HG03108 (cell line): ENCODE measurements around the gene ELOVL6.
"Not testable (repeated sequence)": the region's sequence is repeated elsewhere in the genome, so short reads cannot be mapped to it uniquely, and the experiment has no call there.

ENCODE experiments used
- ATAC-seq: cut with Tn5 transposase; IDR thresholded peaks from one replicate; pipeline ENCODE4 v1.9.1; 2021; ENCODE audit warnings: moderate library complexity; ENCODE audit not compliant: unreplicated experiment

The ELOVL6 gene

DNA sequence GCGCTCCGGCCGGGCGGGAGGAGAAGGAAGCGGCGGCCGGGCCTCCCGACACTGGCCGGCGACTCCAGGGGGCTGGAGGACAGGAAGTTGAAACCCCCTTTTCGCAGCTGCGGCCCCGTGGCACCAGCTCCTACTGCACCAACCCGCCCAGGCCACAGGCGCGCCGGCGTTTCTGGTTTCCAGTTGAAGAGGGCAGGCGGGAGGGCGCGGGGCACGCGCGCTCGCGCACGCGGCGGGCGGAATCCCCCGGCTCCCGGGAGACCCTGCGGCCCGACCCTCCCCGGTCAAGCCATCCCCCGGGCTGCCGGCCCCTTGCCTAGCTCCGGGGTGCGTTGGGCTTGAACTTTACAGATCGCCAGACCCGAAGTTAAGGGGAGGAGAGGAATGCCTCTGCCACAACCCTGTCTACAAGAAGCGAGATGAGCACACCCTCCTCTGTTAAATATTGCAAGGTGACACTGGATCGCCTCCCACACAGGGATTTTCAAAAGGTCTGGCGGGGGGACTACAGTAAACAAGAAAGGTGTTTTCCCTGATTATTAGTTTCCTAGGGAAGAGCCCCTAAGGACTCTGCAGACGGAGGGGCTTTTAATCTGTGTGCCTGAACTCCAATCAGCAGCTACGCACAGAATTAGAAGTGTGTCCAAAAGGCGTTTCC lies 1.4 kb downstream of the ELOVL6 start:
- peak; percentile 18 for ATAC-seq

DNA sequence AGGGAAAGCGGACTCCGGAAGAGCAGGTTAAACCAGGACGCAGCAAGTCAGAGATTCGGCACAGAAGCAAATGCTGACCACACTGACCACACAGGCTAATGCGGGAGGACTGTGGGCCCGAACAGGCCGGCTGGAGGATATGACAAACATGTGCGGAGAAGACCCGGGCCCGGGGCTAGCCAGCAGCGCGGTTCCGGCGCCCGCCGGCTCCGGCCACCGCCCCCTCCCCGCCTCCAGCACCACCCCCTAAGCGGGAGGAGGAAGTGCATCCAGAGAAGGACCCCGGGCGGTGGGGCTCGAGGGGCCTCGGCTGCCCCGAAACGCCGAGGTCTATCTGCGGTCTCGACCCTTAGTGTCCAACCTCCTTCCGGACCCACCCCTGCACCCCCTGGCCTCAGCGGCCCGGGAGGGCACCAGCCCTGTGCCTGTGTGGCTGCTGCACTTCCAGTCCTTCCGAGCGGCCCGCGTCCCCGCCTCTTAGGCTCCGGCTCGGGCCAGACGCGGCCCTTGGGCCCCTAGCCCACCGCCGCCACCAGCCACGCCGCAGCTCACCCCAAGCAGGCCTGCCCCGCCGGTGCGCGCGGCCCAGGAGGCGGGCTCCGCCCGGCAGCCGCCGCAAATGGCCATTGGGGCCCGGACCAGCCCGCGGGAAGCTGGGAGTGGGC lies 2.1 kb downstream of the ELOVL6 start:
- ATAC-seq: peak; percentile 24

DNA sequence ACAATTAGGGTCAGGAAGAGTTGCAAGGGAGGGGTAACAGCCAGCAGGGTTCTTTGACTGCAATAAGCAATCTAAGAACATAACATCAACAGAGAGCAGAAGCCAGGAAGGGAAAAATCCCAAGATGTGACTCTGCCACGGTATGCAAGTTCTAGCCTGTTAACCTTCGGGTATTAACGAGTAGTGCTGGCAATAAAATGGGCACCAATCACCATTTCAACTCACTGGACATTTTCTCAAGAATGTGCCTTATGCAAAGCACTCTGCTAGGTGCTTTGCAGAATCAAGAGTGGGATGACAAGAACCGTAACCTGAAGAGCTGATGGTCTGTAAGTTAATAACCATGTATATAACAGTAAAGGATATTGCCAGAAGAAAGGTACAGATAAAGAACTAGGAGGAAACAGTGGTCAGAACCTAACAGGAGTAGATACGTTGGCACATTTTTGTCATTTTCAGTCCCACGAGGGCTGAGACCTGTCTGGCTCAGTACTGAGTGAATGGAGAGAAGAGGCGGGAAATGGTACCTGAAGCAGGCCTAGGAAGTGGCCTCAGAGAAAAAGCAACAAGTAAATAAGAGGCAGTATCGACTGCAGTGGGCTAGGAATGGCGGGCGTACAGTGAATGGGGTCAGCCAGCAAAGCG lies 2.7 kb downstream of the ELOVL6 start:
- ATAC-seq: peak; percentile 4

DNA sequence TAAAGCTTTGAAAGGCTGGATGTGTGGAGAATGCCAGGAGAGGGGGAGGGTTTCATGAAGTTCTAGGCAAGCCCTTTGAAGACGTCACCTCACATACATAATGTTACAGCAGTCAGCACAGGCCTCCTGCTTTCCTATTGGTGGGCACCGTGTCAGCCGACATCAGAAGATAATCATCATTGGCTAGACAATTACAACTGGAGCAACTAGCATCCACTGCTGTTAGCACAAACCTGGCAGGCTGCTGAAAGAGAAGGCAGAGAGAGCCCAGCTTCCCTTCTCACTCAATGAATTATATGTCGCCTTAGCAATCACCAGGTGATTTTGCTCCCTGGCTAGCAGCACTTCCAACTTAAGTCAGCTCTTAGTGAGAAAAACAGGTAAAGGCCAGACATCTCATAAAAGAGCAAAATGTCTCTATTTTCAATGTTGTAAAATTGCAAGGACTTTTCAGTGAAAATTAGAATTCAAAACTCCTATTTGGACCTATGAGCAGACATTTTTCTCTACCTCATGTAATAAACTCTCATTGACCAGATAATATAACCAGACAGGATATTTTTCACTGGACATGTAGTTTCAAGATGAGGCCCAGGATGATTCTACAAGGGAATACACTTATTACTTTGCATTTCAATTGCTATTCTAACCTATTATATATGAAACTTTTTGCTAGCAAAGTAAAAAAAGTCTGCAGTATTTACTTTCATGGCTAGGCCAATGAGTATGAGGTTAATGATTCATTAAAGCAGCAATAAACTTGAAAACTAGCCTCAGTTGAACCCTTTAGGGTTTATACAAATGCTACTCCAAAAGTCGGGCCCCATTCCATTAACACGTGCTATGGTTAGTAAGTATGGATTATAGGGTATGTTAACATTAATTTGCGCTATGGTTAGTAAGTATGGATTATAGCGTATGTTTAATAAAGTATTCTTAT lies 4.3 kb downstream of the ELOVL6 start:
- ATAC-seq: peak; percentile 64

DNA sequence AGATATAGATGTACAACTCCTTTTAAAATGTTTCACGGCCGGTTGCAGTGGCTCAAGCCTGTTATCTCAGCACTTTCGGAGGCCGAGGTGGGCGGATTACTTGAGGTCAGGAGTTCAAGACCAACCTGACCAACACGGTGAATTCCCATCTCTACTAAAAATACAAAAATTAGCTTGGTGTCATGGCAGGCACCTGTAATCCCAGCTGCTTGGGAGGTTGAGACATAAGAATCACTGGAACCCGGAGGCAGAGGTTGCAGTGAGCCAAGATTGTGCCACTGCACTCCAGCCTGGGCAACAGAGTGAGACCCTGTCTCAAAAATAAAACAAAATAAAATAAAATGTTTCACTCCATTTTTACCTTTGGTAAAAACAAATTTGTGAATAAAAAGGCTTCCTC lies 5.1 kb downstream of the ELOVL6 start:
- ATAC-seq: not testable (repeated sequence)

DNA sequence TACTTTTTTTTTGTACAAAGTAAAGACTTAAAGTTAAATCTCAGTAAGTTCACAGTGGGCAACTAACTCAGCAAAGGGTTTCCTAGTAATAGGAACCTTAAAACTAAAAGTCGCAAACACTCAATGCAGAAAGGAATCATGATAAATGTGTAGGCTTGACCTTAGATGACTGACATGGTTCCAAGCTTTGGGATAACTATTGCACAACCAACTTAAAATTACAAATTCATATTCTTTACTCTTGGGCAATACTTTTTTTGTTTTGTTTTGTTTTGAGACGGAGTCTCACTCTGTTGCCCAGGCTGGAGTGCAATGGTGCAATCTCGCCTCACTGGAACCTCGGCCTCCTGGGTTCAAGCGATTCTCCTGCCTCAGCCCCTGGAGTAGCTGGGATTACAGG lies 8.2 kb downstream of the ELOVL6 start:
- ATAC-seq: no peak

DNA sequence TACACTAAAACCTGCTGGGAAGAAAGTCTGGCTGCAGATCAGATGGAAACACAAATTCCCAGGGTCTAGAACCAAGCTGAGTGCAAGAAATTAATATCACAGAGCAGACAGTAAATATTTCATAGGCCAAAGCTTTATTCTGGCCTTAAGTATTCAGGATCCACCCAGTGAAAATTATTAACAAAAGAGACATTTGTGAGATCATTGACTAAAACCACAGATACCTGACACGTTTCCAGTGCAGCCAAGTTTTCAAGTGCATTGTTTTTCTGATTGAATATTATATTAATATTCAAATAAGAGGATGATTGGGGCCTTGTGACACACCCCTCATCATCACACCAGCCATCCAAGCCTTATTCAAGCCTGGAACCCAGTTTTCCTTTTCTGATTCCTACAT lies 10.3 kb downstream of the ELOVL6 start:
- ATAC-seq: peak; percentile 63

DNA sequence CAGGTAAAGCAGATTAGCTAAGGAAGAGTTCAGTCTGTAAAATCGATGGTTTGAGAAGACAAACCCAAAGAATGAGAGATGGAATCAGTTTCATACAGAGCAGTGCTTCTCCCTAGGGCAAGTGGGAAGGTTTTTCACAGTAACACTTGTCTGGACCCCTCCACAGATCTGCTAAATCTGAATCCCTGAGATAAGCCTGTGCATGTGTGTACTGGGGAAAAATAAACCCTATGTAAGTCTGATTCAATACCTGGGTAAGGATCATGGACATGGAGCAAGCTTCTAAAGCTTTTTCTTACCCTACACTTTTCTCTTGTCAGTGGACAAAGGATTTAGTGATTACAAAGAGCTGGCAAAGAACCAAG lies 13.6 kb downstream of the ELOVL6 start:
- ATAC-seq: no peak

DNA sequence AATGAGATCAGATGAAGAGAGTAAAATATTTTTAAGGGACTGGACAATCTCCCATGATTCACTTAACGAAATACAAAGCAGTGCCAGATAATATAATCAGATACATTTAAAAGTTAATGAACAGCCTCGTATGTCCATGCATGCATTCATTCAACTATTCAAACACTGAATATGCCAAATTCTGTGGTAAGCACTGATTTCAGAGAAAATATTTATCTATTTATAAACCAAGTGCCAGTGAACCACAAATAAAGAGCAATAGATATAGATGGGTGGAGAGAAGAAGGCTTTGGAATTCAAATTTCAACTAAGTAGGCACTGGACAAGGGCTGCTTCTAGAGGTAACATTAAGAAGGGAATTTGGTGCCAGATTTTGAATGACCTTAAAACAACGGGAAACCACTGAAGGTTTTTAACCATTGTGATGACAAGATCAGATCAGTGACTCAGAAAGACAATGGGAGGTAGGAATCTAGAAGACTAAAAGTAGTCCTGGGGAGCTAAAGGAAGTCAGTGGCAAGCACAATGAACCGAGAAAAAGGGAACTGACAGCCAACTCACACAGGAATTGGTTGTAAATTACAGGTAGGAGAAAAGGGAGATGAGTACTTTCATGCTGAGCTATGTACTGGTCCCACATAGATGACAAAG lies 14.2 kb downstream of the ELOVL6 start:
- no peak for ATAC-seq

DNA sequence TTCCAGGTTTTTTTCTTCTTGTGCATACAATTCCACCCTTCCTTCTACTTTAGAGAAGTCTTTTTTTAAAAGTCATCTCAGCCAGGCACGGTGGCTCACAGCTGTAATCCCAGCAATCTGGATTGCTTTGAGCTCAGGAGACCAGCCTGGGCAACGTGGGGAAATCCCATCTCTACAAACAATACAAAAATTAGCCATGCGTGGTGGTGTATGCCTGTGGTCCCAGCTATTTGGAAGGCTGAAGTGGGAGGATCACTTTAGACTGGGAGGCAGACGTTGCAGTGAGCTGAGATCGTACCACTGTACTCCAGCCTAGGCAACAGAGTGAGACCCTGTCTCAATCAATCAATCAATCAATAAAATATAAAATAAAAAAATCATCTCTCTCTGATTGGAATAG lies 14.8 kb downstream of the ELOVL6 start:
- ATAC-seq: no peak

DNA sequence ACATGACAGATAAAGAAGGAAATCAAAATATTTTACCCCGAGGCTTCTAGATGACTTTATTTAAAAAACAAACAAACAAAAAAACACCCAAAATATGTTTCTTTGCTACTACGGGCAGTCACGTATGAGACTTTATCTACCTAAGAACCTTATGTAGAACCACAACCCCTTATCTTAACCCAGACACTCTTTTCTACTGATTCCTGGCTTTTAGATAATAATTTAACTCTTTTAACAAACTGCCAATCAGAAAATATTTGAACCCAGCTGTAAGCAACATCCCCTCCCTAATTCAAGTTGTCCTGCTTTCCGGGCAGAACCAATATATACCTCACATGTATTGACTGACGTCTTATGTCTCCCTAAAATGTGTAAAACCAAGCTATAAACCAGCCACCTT lies 15.4 kb downstream of the ELOVL6 start:
- ATAC-seq: no peak

DNA sequence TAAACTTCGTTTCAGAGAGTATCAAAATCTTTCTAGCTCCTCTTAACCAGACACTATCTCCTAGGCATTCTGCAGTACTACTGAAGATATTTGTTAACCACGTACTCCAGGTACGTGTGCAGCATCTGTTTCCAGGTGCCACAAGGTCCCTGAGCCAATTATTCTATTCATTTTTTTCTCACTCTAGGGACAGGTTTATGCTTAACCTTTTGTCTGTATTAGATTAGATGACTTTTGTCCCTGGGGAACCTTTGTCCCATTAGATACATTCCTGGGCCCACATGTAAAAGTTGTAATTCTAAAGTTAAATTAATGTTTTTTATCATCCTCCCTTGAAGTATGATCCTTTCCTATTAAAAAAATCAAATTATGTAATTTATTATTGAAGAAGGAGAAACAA lies 16.5 kb downstream of the ELOVL6 start:
- ATAC-seq: no peak

DNA sequence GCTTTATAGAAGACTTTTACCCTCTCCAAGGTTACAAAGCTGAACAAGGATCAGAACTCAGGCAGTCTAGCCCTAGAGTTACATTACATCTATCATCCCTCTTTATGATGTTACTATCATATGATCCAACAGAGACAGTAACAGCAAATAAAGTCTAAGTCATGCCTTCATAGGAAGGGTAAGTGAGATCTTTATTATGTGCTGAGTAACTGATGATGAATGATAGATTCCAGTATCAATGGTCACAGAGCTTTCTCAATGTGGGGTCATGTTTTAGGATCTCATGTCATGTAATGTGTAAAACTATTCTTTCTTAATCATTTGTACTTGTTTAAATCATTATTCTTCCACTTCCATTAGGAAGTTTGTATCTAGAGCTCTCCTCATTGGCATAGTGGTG lies 22.8 kb downstream of the ELOVL6 start:
- ATAC-seq: no peak

DNA sequence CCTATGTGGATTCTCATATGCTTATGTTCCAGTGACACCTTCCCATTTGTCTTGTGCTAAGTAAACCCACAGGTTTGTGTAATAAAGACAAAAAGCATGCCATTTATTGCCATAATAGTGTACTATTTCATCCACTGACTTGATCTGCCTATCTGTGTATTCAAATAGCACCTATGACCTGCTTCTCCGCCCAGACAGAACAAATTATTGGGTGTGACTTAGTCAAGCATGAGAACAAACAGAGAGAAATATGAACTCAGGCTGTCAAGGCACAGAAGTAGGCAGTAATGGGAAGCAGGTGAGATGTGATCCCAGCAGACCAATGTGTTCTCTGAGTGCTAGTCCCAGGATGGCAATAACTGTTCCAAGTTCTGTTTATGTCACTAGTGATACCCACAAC lies 25.4 kb downstream of the ELOVL6 start:
- no peak for ATAC-seq

DNA sequence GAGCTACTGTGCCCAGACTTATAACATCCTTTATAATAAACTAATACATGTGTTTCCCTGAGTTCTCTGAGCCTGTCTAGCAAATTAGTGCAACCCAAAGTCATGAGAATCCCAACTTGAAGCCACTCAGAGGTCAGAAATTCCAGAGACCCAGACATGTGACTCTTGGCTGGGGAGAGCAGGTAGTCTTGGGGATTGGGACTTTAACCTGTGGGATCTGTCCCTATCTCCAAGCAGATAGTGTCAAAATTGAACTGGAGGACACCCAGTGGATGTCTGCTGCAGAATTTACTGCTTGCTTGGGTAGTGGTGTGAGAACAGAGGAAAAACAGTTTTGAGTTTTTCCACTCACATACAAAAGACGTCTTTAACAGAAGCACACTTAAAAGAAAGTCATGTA lies 26.4 kb downstream of the ELOVL6 start:
- ATAC-seq: no peak

DNA sequence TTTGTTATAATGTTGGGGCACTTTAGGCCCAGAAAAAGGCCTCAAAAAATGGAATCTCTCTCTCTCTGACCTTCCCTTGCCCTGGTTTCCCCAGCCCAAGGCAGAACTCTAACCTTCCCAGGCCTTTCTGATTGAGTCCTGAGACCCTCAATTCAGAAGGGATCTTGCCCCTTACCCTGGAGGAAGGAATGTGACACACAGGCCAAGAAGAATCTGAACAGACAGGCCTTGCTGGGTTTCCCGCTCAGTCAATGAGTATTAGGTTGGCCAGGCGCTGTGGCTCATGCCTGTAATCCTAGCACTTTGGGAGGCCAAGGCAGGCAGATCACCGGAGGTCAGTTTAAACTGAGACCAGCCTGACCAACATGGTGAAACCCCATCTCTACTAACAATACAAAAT lies 27.6 kb downstream of the ELOVL6 start:
- no peak for ATAC-seq

DNA sequence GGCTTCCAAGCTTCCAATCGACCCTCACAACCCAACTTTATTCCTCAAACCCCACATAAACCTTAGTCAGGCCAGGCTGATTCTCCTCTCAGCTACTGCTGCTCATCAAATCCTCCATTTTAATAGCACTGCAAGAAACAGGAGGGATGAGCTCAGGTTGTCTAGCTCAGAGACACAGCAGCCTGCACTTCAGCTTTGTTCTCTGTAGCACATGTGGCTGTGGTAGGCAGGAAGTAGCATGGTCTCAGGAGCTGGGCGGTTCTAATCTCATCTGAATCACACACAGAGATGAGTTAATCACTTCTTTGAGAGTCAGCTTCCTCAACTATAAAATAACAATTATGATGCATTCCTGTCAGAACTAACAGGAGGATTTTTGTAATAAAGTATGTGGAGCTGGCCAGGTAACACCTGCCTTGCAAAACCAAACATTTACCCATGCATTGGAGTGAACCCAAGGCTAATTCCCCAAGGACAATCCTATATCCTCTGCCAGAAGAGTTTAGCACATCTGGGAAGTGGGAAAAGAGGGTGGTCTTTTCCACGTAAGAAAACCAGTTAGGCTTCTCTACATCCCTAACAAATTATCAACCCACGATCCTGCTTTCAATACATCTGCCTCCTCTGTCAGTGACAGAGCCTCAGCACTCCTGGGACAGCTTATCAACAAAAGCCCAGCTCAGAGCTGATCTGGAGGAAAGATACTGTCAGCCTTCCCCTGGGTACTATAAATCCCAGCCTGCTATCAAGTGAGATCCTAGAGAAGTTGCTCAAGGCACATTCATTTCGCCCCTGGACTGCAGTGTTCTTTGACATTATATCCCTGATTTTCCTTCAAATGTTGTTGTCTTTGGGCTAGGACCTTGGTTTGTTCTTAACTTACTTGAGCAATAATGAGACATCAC lies 32.8 kb downstream of the ELOVL6 start:
- ATAC-seq: no peak

DNA sequence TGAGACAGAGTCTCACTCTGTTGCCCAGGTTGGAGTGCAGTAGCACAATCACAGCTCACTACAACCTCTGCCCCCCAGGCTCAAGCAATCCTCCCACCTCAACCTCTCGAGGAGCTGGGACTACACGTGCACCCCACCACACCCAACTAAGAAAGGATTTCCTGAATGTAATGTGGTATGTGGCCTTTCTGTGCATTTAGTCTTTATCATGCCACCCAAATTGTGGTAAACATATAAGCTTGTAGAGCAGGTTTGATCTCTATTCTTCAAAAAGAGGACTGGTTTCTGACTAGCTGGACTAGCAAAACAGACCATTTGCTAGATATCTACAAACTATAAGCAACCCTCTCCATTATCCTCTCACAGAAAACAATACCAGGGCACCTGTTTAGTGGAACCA lies 33.6 kb downstream of the ELOVL6 start:
- no peak for ATAC-seq

DNA sequence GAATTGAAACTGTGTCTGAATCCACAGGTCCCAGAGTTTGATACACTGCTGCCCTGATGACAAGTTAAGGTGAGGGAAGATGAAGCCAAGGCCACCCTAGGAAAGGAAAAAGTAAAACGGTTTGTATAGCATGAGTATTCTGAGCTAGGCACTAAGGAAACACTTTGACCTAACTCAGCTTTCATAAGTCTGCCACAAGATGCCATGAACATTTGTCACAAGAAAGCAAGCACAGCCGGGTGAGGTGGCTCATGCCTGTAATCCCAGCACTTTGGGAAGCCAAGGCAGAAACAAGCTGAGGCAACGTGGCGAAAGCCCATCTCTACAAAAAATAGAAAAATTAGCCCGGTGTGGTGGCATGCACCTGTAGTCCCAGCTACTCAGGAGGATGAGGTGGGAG lies 34.2 kb downstream of the ELOVL6 start:
- no peak for ATAC-seq
